Adrenal gland (tissue), 12 donors: Measurements from ENCODE around the gene BLM. TPM values are rescaled to one million over a fixed set of nuclear protein-coding genes. Genes with fewer than 3 reads are reported as not detected.

Experiments
- DNase-seq, 7 donors: peaks; one replicate each; pipeline ENCODE4 v3.0.0-alpha.2; 2019 to 2020
- H3K27ac ChIP-seq, 5 donors: fragments of 200-600 bp; sonication (generic) in 4 of 5; 1 replicate in 3 of 5; 2 replicates in 2 of 5; pipeline versions ENCODE4 v1.5.1 to v1.8.0; 2016 to 2020; ENCODE audit warnings: mild to moderate bottlenecking in 1 of 5
- H3K27me3 ChIP-seq: fragments of 200-600 bp; 2 replicates; pipeline ENCODE4 v1.8.0; 2021
- H3K36me3 ChIP-seq, 2 donors: fragments of 200-600 bp; replicated peaks in 1 of 2; 1 replicate in 1 of 2; 2 replicates in 1 of 2; pipeline versions ENCODE4 v1.5.1 to v1.8.0; 2018 to 2022
- H3K4me1 ChIP-seq, 2 donors: fragments of 200-600 bp; replicated peaks in 1 of 2; 1 replicate in 1 of 2; 2 replicates in 1 of 2; pipeline versions ENCODE4 v1.5.1 to v1.8.0; 2018 to 2021
- H3K4me3 ChIP-seq, 4 donors: fragments of 200-600 bp; sonication (generic) in 3 of 4; one replicate each; pipeline ENCODE4 v1.5.1; 2016 to 2018
- H3K9me3 ChIP-seq, 3 donors: fragments of 200-600 bp; sonication (generic) in 1 of 3; replicated peaks in 1 of 3; 1 replicate in 2 of 3; 2 replicates in 1 of 3; pipeline versions ENCODE4 v1.5.1 to v1.8.0; 2016 to 2021
- CTCF ChIP-seq, 6 experiments: fragments of 450-650 bp in 4 of 6; fragments of 200-600 bp in 2 of 6; sonication (generic) in 1 of 6; IDR thresholded peaks; 1 replicate in 5 of 6; 2 replicates in 1 of 6; pipeline versions ENCODE4 v1.5.1 to v1.8.0; 2016 to 2021; ENCODE audit warnings: antibody characterized with exemption in 6 of 6, mild to moderate bottlenecking in 2 of 6, moderate library complexity in 1 of 6
- POLR2A ChIP-seq, 2 donors: fragments of 450-650 bp; IDR thresholded peaks; one replicate each; pipeline ENCODE4 v1.6.1; 2017; ENCODE audit warnings: antibody characterized with exemption in 2 of 2, mild to moderate bottlenecking in 2 of 2, moderate library complexity in 1 of 2
- WGBS, 4 donors: extraction: QIAGEN DNeasy Blood & Tissue Kit in 2 of 4; methylation state at CpG; one replicate each; pipeline versions ENCODE4 v1.1.5 to v1.1.7; 2013 to 2017; 5-methylcytosine and 5-hydroxymethylcytosine counted together
- intact Hi-C, 2 donors: fragments of 100-400 bp; cut with DNase I; formaldehyde crosslinking; loops; one replicate each; pipeline versions ENCODE4 v1.14.1 to v1.15.0; 2022 to 2023
- polyA plus RNA-seq, 3 donors: library from polyadenylated mRNA; stranded (reverse); fragments of 200-250 nt in 2 of 3; fragments of 350-450 nt in 1 of 3; fragmentation: Illumina TruSeq in 1 of 3; extraction: RNeasy Lipid Tissue Mini Kit (QIAGEN cat#74804) in 1 of 3; gene quantifications; one replicate each; pipeline ENCODE4 v1.2.3, GENCODE V29; 2013 to 2014
- total RNA-seq, 9 donors: library from RNA; depleted of rRNA in 4 of 9; stranded (reverse); fragments of >200 nt in 4 of 9; fragments of 120-200 nt in 1 of 9; fragmentation: NEBNext Ultra II Directional in 1 of 9; extraction: Animal tissue kit (Norgen Biotek cat#: 25700) in 1 of 9; gene quantifications; one replicate each; pipeline versions ENCODE4 v1.1.0 to v1.2.4, GENCODE V29; 2013 to 2023
- donor health status: healthy with polysubstance abuse.
- donor health status: Bipolar disorder and iron deficiency.
- donor health status: DM: yes; HTN: yes; CAD: no.
- donor health status: DM: no; HTN: no; CAD: no.
- donor health status: DM: no; HTN: no; CAD: no.
- donor health status: DM: yes; HTN: yes; CAD: no.

BLM gene
- total and polyA plus RNA-seq, 12 donors = 0.24 to 6.8 (median 1.3) TPM

GRCh38 chr15:90839187-90840071 is 122.3 kb downstream of the BLM start:
- WGBS, 4 donors = 64 to 73% (median 70%) methylated on average over 17 to 19 of the region's 19 CpGs
- H3K27ac ChIP-seq = peak overlapping the region in 3 of 5 donors; percentile 33 to 74 (median 34)
- no peaks in the 10 kb centered on the region for H3K27me3 ChIP-seq
- intact Hi-C loops = no loop called here
- no peak for TF ChIP-seq CTCF (IDR thresholded peaks at IDR 0.05)
- TF ChIP-seq POLR2A (IDR thresholded peaks at IDR 0.05) = no peak
- DNase-seq = peak in 1 of 7 donors; percentile 50
- no peaks in the 10 kb centered on the region for H3K36me3 ChIP-seq
- H3K4me1 ChIP-seq = no peaks in the 10 kb centered on the region
- H3K9me3 ChIP-seq = no peaks in the 10 kb centered on the region
- H3K4me3 ChIP-seq = no peak overlapping the region

- WGBS, 4 donors = 89 to 94% (median 92%) methylated on average over 18 of the region's 18 CpGs
- Histone ChIP-seq H3K27me3 (no peaks in the 10 kb centered on the region), H3K4me3 (no peak overlapping the region), H3K4me1 (peaks cover 0 to 5% of the 10 kb centered on the region in 2 donors), H3K27ac (peak overlapping the region in 3 of 5 donors; percentile 33 to 74 (median 34)), H3K9me3 (no peaks in the 10 kb centered on the region), H3K36me3 (no peaks in the 10 kb centered on the region)
- TF ChIP-seq POLR2A (IDR thresholded peaks at IDR 0.05) = no peak
- no peak for TF ChIP-seq CTCF (IDR thresholded peaks at IDR 0.05)
- no peak for DNase-seq
- intact Hi-C loops = no loop called here
Measured at GRCh38 chr15:90840157-90840855, 123.2 kb downstream of the BLM start.

GRCh38 chr15:90840954-90841353 is 123.8 kb downstream of the BLM start:
- intact Hi-C loops = no loop called here
- no peaks in the 10 kb centered on the region for H3K9me3 ChIP-seq
- TF ChIP-seq CTCF (IDR thresholded peaks at IDR 0.05) = no peak
- no peak for TF ChIP-seq POLR2A (IDR thresholded peaks at IDR 0.05)
- WGBS, 4 donors = 84 to 95% (median 88%) methylated on average over 8 of the region's 8 CpGs
- peaks cover 0 to 5% of the 10 kb centered on the region in 2 donors for H3K4me1 ChIP-seq
- H3K27me3 ChIP-seq = no peaks in the 10 kb centered on the region
- DNase-seq = no peak
- no peak overlapping the region for H3K27ac ChIP-seq
- H3K36me3 ChIP-seq = no peaks in the 10 kb centered on the region
- no peak overlapping the region for H3K4me3 ChIP-seq

GRCh38 chr15:90844696-90845095 is 127.5 kb downstream of the BLM start:
- Histone ChIP-seq H3K4me1 (peaks cover 0 to 5% of the 10 kb centered on the region in 2 donors), H3K4me3 (no peak overlapping the region), H3K27me3 (no peaks in the 10 kb centered on the region), H3K27ac (peak overlapping the region in 1 of 5 donors; percentile 69), H3K9me3 (no peaks in the 10 kb centered on the region), H3K36me3 (no peaks in the 10 kb centered on the region)
- DNase-seq = peak in 1 of 7 donors; percentile 4
- 40 to 59% (median 44%) methylated on average over 5 of the region's 5 CpGs for WGBS, 4 donors
- TF ChIP-seq CTCF (IDR thresholded peaks at IDR 0.05) = no peak
- TF ChIP-seq POLR2A (IDR thresholded peaks at IDR 0.05) = no peak
- intact Hi-C loops = no loop called here
